Measurements from ENCODE around the gene CCDC14.
"Not testable (repeated sequence)": the region's sequence is repeated elsewhere in the genome, so short reads cannot be mapped to it uniquely, and the experiment has no call there.

DNA sequence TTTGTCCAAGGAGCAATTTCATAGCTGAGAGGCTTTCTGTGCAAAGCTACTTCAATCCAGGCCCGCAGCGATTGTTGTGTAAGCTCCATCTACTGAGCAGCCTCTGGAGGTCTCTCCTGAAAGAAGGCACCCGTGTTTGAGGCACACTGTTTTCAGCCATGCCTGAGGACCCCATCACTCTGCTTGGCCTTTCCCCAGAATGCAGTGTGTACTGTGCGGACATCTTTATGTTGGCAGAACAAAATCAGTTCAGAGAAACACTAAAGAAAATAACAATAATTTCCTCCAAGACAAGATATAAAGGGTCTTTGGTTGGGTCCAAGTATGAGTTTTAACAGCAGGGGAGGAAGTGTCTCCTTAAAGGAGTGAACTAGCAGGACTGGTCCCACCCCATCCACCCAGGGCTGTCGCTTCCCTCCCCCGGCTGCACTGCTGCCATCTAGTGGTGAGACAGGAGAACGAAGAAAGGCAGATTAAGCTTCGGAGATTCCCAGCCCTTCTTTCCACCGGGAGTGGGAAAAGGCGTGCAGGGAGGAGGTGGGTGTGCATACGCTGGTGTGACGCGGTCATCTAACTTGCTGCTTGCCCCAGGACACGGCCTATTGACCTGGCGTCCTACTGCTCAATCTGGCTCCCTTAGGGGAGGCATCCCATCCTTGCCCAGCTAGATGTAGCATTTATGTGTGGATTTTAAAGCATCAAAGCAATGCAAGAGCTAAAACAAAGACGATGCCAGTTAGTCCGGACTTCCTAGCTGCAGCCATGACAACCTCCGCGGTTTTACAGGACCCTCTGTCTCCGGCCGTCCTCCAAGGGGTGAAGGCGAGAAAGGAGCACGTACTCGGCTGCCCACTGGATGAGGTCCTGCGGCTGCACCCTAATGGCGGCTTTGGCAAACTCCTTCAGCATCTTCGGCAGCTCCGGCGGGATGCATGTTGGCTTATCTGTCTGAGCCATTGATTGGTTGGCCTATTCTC lies 18.8 kb upstream of the CCDC14 start:
- TF ChIP-seq POLR2A (IDR thresholded peaks at IDR 0.05; ENCODE audit: low read length); GATA1 (IDR thresholded peaks at IDR 0.05; ENCODE audit: low read depth, low read length): not testable (repeated sequence)
